ENCODE data around the gene FANK1. TPM values are rescaled to one million over a fixed set of nuclear protein-coding genes. Genes with fewer than 3 reads are reported as not detected.
A peak's percentile ranks its signal among the peaks of the same experiment; 100 is the strongest.
"Not testable (repeated sequence)": the region's sequence is repeated elsewhere in the genome, so short reads cannot be mapped to it uniquely, and the experiment has no call there.

Gene FANK1
- total RNA-seq, 1 experiment from 2014 or later = not detected

- no peaks in the 10 kb centered on the region for H3K9me3 ChIP-seq
- H3K4me3 ChIP-seq = no peak overlapping the region
- H3K36me3 ChIP-seq = peaks cover 18% of the 10 kb centered on the region
- H3K27me3 ChIP-seq = no peaks in the 10 kb centered on the region
- DNase-seq = no peak
These were observed 125.6 kb downstream of the FANK1 start for GRCh38 chr10:126021833-126022500.

GRCh38 chr10:126022841-126023240 is 126.5 kb downstream of the FANK1 start:
- no peak for DNase-seq
- H3K36me3 ChIP-seq = peaks cover 18% of the 10 kb centered on the region
- no peak overlapping the region for H3K4me3 ChIP-seq
- H3K27me3 ChIP-seq = no peaks in the 10 kb centered on the region
- no peaks in the 10 kb centered on the region for H3K9me3 ChIP-seq

GRCh38 chr10:126027692-126028091 is 131.3 kb downstream of the FANK1 start:
- H3K27me3 ChIP-seq = no peaks in the 10 kb centered on the region
- peaks cover 20% of the 10 kb centered on the region for H3K36me3 ChIP-seq
- DNase-seq = no peak
- peaks cover 5% of the 10 kb centered on the region for H3K9me3 ChIP-seq
- H3K4me3 ChIP-seq = no peak overlapping the region

GRCh38 chr10:126029999-126030398 is 133.6 kb downstream of the FANK1 start:
- H3K4me3 ChIP-seq = no peak overlapping the region
- no peak for DNase-seq
- peaks cover 34% of the 10 kb centered on the region for H3K36me3 ChIP-seq
- peaks cover 15% of the 10 kb centered on the region for H3K9me3 ChIP-seq
- no peaks in the 10 kb centered on the region for H3K27me3 ChIP-seq

- H3K36me3 ChIP-seq = peaks cover 45% of the 10 kb centered on the region
- DNase-seq = no peak
- H3K9me3 ChIP-seq = peaks cover 10% of the 10 kb centered on the region
- H3K4me3 ChIP-seq = no peak overlapping the region
- H3K27me3 ChIP-seq = no peaks in the 10 kb centered on the region
These were observed 138.2 kb downstream of the FANK1 start for GRCh38 chr10:126034586-126034985.

- peaks cover 34% of the 10 kb centered on the region for H3K36me3 ChIP-seq
- no peak overlapping the region for H3K4me3 ChIP-seq
- no peak for DNase-seq
- no peaks in the 10 kb centered on the region for H3K27me3 ChIP-seq
- peaks cover 10% of the 10 kb centered on the region for H3K9me3 ChIP-seq
These were observed 140.2 kb downstream of the FANK1 start for GRCh38 chr10:126036515-126036914.

DNA sequence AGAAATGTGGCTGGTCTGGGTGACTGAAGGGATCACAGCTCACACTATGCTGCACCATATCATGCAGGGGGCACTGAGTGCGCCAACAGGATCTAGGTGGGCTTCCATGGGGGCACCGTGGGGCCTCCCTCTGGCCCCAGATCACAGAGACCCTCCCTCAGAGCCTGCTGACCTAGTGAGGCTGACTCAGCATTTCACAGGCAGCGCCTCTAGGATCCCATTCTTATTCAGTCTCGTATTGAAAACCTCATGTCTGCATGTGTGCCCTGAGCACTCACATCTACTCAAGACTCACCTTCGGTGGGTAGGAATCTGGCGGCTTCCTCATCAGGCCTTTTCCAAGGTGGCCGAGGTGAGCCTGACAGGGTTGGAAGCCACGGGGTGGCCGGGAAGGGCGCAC is 141.6 kb downstream of the FANK1 start:
- DNase-seq = no peak
- Histone ChIP-seq H3K9me3 (peaks cover 10% of the 10 kb centered on the region), H3K36me3 (peaks cover 33% of the 10 kb centered on the region), H3K4me3 (no peak overlapping the region), H3K27me3 (no peaks in the 10 kb centered on the region)

DNA sequence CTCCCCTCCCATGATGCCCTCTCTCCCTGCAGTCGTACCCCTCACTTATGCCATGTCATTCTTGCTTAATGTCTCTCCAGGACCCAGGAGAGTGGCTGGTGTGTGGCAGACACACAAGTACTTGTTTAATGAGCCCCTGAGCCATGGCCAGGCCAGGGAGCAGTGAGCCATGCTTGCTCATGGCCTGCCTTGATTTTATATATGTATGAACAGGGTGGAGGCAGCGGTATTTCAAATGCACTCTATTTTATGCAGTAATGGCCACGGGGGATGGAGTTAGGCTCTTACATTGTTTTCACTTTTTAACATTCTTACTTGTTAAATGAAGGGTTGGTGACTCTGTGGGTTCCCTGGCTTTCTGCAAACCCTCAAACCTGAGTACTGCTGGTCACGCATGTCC is 144.8 kb downstream of the FANK1 start:
- Histone ChIP-seq H3K9me3 (no peaks in the 10 kb centered on the region), H3K4me3 (no peak overlapping the region), H3K36me3 (peaks cover 20% of the 10 kb centered on the region), H3K27me3 (no peaks in the 10 kb centered on the region)
- DNase-seq = no peak

- H3K9me3 ChIP-seq = no peaks in the 10 kb centered on the region
- peaks cover 17% of the 10 kb centered on the region for H3K36me3 ChIP-seq
- DNase-seq = no peak
- H3K4me3 ChIP-seq = no peak overlapping the region
- no peaks in the 10 kb centered on the region for H3K27me3 ChIP-seq
These were observed 145.5 kb downstream of the FANK1 start for GRCh38 chr10:126041804-126042231.

DNA sequence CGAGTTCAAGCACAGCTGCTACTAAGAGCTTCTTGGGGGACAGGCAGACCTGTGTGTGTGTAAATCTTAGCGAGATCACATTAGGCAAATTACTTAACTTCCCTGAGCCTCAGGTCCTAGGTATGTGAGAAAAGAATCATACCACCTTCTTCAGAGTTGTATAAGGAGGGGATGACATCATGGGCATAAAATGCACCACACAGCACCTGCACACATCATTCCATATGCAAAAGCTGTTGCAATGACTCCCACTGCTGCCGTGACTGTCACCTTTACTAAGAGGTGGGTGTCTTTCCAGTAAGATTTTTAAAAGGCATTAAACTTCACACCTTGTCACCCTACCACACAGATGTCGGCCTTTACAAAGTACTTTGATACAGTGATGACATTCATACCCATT is 146.0 kb downstream of the FANK1 start:
- Histone ChIP-seq H3K36me3 (peaks cover 16% of the 10 kb centered on the region), H3K27me3 (no peaks in the 10 kb centered on the region), H3K4me3 (no peak overlapping the region), H3K9me3 (no peaks in the 10 kb centered on the region)
- no peak for DNase-seq

DNA sequence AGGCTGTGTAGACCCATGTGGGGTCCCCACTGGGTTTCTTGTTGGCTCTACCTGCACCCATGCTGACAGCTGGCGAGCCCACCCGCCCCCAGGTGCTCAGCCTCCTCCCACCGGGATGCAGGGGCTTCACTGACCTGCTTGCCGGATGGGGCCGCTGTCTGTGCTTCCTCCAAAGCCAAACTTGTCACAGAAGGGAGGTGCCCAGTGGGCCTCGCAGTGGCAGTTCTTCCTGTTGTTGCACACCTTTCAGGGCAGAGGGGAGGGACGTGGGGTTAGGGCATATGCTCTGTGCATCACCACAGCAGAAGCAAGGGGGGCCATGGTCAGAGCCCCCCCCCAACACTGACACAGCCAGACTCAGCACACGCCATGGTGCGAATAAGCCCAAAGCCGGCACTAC is 146.5 kb downstream of the FANK1 start:
- no peak for DNase-seq
- Histone ChIP-seq H3K36me3 (peaks cover 19% of the 10 kb centered on the region), H3K4me3 (no peak overlapping the region), H3K27me3 (no peaks in the 10 kb centered on the region), H3K9me3 (no peaks in the 10 kb centered on the region)

- H3K9me3 ChIP-seq = no peaks in the 10 kb centered on the region
- no peak overlapping the region for H3K4me3 ChIP-seq
- H3K36me3 ChIP-seq = peaks cover 22% of the 10 kb centered on the region
- no peaks in the 10 kb centered on the region for H3K27me3 ChIP-seq
- DNase-seq = no peak
These were observed 147.0 kb downstream of the FANK1 start for GRCh38 chr10:126043389-126043788.

- H3K36me3 ChIP-seq = peaks cover 22% of the 10 kb centered on the region
- H3K27me3 ChIP-seq = no peaks in the 10 kb centered on the region
- no peak overlapping the region for H3K4me3 ChIP-seq
- H3K9me3 ChIP-seq = no peaks in the 10 kb centered on the region
- no peak for DNase-seq
These were observed 149.5 kb downstream of the FANK1 start for GRCh38 chr10:126045861-126046260.

DNA sequence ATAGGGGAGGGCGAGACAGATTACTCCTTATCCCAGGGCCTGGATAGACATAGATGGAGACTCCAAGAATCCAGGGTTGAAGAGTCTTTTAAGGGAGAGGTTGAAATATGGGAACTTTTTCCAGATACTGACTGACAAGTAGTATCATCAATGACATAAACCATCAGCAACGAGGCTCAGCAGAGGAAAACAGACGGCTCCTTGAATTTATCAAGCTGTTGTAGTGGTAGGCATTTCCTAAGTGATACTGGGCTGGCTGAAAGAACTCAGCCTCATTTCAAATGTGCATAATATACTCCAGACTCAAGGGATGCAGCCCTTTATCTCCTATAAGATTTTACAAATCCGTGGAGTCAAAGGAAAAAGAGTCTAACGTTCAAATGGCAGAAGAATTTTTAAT is 150.5 kb downstream of the FANK1 start:
- Histone ChIP-seq H3K9me3 (no peaks in the 10 kb centered on the region), H3K27me3 (no peaks in the 10 kb centered on the region), H3K36me3 (peaks cover 22% of the 10 kb centered on the region), H3K4me3 (no peak overlapping the region)
- no peak for DNase-seq

DNA sequence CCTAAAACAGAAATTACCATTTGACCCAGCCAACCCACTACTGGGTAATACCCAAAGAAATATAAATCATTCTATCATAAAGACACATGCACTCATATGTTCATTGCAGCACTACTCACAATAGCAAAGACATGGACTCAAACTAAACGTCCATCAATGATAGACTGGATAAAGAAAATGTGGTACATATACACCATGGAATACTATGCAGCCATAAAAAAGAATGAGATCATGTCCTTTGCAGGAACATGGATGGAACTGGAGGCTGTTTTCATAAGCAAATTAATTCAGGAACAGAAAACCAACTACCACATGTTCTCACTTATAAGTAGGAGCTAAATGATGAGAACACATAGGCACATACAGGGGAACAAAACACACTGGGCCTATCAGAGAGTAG is 151.4 kb downstream of the FANK1 start:
- not testable (repeated sequence) for DNase-seq, H3K4me3 ChIP-seq, H3K27me3 ChIP-seq, H3K9me3 ChIP-seq
- peaks cover 22% of the 10 kb centered on the region for H3K36me3 ChIP-seq

DNA sequence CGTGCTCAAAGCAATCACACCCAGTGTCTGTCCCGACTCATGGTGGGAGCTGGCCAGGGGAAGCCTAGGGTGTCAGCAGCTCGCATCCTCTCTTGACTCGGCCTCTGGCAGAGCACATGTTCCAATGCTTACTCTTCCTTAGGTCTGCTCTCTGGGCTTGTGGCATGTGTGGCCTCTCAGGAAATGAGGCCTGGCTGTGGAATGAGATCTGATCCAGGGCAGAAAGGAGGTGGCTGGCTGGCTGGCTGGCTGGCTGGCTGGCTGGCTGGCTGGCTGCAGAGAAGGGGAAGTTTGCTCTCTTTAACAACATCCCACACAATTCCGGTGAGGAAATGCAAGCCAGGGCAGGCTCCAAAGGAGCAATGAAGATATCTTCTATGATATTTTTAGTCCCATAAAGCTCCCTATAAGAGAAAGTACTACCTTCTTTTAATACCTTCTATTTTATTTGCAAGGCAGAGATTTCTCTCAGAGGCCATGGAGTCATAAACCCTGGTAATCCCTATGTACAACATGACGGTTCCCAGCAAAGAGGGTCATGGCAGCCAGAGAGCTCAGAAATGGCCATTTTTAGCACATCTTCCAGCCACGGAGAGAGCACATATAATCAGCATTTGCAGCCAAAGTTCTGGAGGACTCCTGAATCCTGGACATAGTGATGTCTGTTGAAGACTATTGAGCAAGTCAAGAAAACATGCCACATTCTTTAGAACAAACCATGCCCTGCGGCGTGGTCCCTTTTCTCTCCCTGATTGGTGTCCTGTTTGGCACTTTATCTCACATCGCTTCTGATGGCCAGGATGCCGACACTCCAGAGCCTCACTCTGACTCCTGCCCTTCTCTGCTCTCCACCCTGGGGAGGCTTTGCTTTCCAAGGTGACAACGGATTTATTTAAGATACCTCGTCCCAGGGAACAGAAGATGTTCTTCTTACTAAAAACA is 153.7 kb downstream of the FANK1 start:
- no peak overlapping the region for H3K4me3 ChIP-seq
- peaks cover 19% of the 10 kb centered on the region for H3K36me3 ChIP-seq
- no peaks in the 10 kb centered on the region for H3K27me3 ChIP-seq
- H3K9me3 ChIP-seq = no peaks in the 10 kb centered on the region
- DNase-seq = peak; percentile 88

DNA sequence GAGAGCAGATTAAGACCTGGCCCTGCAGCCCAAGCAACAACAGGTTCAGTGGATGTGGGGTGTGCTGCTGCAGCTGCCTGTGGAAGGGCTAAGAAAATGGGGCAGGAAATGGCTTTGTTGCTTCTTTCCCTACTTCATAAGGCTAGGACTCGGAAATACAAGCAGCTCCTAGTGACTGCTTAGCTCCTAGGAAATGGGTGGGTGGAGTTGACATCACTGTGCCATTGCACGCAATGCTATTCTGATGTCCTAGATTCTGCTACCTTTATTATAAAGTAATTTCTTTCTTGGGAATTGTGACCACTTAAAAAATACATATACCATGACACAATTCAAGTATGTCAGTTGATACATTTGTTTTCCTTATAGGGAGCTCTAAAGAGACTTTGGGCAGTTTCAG is 155.8 kb downstream of the FANK1 start:
- Histone ChIP-seq H3K4me3 (no peak overlapping the region), H3K27me3 (no peaks in the 10 kb centered on the region), H3K36me3 (peaks cover 18% of the 10 kb centered on the region), H3K9me3 (no peaks in the 10 kb centered on the region)
- no peak for DNase-seq

DNA sequence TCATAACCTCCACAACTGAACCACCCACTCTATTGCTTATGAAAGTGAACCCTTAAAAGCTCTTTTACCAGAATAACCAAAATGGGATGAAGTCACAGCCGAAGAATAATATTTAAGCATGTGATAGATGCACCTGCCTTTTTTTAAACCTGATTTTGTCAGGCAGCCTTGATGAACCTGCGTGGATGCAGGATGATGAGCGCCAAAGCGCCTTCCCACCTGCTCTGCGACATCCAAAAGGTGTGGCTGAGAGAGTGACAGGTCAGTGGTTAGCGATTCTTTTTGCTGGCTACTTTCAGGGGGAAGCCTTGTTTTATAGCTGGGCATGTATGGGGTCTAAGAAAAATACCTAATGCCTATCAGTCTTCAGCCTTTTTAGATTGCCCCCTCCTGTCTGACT is 157.8 kb downstream of the FANK1 start:
- DNase-seq = no peak
- Histone ChIP-seq H3K36me3 (peaks cover 8% of the 10 kb centered on the region; the same call in 1 of the 2 replicates), H3K27me3 (no peaks in the 10 kb centered on the region), H3K9me3 (no peaks in the 10 kb centered on the region), H3K4me3 (no peak overlapping the region)
